ENCODE measurements around the gene ARFGAP3. TPM values are rescaled to one million over a fixed set of nuclear protein-coding genes. Genes with fewer than 3 reads are reported as not detected.

Gene ARFGAP3
- total RNA-seq, 4 donors from 2014 or later, result 38.4 to 86.9 (median 47.5) TPM

- no peak for DNase-seq
- no peaks in the 10 kb centered on the region for H3K9me3 ChIP-seq
- intact Hi-C loops (cut with DNase I; ENCODE audit: low total_unique reads), result no loop called here
- H3K27me3 ChIP-seq, result no peaks in the 10 kb centered on the region
- H3K4me3 ChIP-seq, result no peak overlapping the region
- H3K27ac ChIP-seq, result no peak overlapping the region
- H3K4me1 ChIP-seq, result no peaks in the 10 kb centered on the region
- H3K36me3 ChIP-seq, result no peaks in the 10 kb centered on the region
- no peak for TF ChIP-seq CTCF (IDR thresholded peaks at IDR 0.05)
- no peak for TF ChIP-seq POLR2A (IDR thresholded peaks at IDR 0.05)
Observed at GRCh38 chr22:42883970-42884369, 26.9 kb upstream of the ARFGAP3 start.

- Histone ChIP-seq H3K9me3 (no peaks in the 10 kb centered on the region), H3K4me1 (no peaks in the 10 kb centered on the region), H3K27me3 (no peaks in the 10 kb centered on the region), H3K4me3 (no peak overlapping the region), H3K36me3 (no peaks in the 10 kb centered on the region), H3K27ac (no peak overlapping the region)
- no peak for DNase-seq
- intact Hi-C loops (cut with DNase I; ENCODE audit: low total_unique reads), result no loop called here
- no peak for TF ChIP-seq CTCF (IDR thresholded peaks at IDR 0.05)
- TF ChIP-seq POLR2A (IDR thresholded peaks at IDR 0.05), result no peak
Observed at GRCh38 chr22:42883121-42883520, 26.0 kb upstream of the ARFGAP3 start.

GRCh38 chr22:42881982-42882656, 25.0 kb upstream of the ARFGAP3 start:
- Histone ChIP-seq H3K27ac (no peak overlapping the region), H3K9me3 (no peaks in the 10 kb centered on the region), H3K36me3 (no peaks in the 10 kb centered on the region), H3K4me3 (no peak overlapping the region), H3K4me1 (no peaks in the 10 kb centered on the region), H3K27me3 (no peaks in the 10 kb centered on the region)
- no peak for DNase-seq
- intact Hi-C loops (cut with DNase I; ENCODE audit: low total_unique reads), result no loop called here
- TF ChIP-seq POLR2A (IDR thresholded peaks at IDR 0.05), result no peak
- TF ChIP-seq CTCF (IDR thresholded peaks at IDR 0.05), result no peak

GRCh38 chr22:42881298-42881697, 24.2 kb upstream of the ARFGAP3 start:
- Histone ChIP-seq H3K4me3 (no peak overlapping the region), H3K36me3 (no peaks in the 10 kb centered on the region), H3K9me3 (no peaks in the 10 kb centered on the region), H3K27me3 (no peaks in the 10 kb centered on the region), H3K27ac (no peak overlapping the region), H3K4me1 (no peaks in the 10 kb centered on the region)
- intact Hi-C loops (cut with DNase I; ENCODE audit: low total_unique reads), result no loop called here
- no peak for DNase-seq
- TF ChIP-seq POLR2A (IDR thresholded peaks at IDR 0.05) (no peak), CTCF (IDR thresholded peaks at IDR 0.05) (no peak)

- Histone ChIP-seq H3K27me3 (no peaks in the 10 kb centered on the region), H3K9me3 (no peaks in the 10 kb centered on the region), H3K27ac (no peak overlapping the region), H3K36me3 (no peaks in the 10 kb centered on the region), H3K4me3 (no peak overlapping the region), H3K4me1 (no peaks in the 10 kb centered on the region)
- intact Hi-C loops (cut with DNase I; ENCODE audit: low total_unique reads), result no loop called here
- DNase-seq, result no peak
- TF ChIP-seq POLR2A (IDR thresholded peaks at IDR 0.05) (no peak), CTCF (IDR thresholded peaks at IDR 0.05) (no peak)
Observed at GRCh38 chr22:42880815-42881214, 23.7 kb upstream of the ARFGAP3 start.
